Measurements from ENCODE around the gene TBC1D8.

- no peak for TF ChIP-seq EZH2 (IDR thresholded peaks at IDR 0.05; ENCODE audit: borderline replicate concordance, insufficient read depth, low read depth, low read length, poor library complexity, severe bottlenecking)
- no peak for TF ChIP-seq CTCF (IDR thresholded peaks at IDR 0.05)
These were observed 153.0 kb downstream of the TBC1D8 start for GRCh38 chr2:100998235-100998573.

Data from B cell (primary cell).